Coronary artery (tissue), 2 donors: ENCODE measurements around the gene ADAMTSL2.
A peak's percentile ranks its signal among the peaks of the same experiment; 100 is the strongest.

Source experiments
- DNase-seq: peaks from one replicate; pipeline ENCODE4 v3.0.0-alpha.2; 2017; ENCODE audit warnings: low spot score
- H3K27ac ChIP-seq, 2 donors: fragments of 200-600 bp; sonication (generic); one replicate each; pipeline ENCODE4 v1.5.1; 2016 to 2019
- H3K4me3 ChIP-seq: fragments of 200-600 bp; sonication (generic); 2 replicates; pipeline ENCODE4 v1.5.1; 2016; ENCODE audit warnings: mild to moderate bottlenecking, moderate library complexity
- TF ChIP-seq, protein P1 (sequence below): fragments of 200-600 bp; sonication (generic); IDR thresholded peaks from one replicate; pipeline ENCODE4 v1.5.1; 2019; ENCODE audit warnings: antibody characterized with exemption

The ADAMTSL2 gene

DNA sequence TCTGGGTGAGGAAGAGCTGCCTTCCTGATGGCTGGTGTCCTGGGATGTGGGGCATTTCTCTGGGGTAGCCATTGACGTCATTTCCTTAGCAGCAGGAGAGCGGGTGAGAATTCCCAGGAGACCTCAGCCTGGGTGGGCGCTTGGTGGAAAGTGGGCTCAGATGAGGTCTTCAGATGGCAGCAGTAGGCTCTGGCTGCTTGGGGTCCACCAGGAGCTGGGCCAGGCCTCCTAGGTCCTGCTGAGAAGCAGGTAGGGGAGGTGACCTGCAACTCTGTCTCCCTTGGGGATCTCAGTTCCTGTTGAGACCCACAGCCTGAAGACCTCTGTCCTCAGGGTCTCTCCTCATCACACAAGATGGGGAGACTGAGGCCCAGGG, 43.2 kb downstream of the ADAMTSL2 start:
- Histone ChIP-seq H3K27ac (no peak overlapping the region), H3K4me3 (no peak overlapping the region)
- no peak for DNase-seq
- TF ChIP-seq, protein P1, sequence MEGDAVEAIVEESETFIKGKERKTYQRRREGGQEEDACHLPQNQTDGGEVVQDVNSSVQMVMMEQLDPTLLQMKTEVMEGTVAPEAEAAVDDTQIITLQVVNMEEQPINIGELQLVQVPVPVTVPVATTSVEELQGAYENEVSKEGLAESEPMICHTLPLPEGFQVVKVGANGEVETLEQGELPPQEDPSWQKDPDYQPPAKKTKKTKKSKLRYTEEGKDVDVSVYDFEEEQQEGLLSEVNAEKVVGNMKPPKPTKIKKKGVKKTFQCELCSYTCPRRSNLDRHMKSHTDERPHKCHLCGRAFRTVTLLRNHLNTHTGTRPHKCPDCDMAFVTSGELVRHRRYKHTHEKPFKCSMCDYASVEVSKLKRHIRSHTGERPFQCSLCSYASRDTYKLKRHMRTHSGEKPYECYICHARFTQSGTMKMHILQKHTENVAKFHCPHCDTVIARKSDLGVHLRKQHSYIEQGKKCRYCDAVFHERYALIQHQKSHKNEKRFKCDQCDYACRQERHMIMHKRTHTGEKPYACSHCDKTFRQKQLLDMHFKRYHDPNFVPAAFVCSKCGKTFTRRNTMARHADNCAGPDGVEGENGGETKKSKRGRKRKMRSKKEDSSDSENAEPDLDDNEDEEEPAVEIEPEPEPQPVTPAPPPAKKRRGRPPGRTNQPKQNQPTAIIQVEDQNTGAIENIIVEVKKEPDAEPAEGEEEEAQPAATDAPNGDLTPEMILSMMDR: no peak

DNA sequence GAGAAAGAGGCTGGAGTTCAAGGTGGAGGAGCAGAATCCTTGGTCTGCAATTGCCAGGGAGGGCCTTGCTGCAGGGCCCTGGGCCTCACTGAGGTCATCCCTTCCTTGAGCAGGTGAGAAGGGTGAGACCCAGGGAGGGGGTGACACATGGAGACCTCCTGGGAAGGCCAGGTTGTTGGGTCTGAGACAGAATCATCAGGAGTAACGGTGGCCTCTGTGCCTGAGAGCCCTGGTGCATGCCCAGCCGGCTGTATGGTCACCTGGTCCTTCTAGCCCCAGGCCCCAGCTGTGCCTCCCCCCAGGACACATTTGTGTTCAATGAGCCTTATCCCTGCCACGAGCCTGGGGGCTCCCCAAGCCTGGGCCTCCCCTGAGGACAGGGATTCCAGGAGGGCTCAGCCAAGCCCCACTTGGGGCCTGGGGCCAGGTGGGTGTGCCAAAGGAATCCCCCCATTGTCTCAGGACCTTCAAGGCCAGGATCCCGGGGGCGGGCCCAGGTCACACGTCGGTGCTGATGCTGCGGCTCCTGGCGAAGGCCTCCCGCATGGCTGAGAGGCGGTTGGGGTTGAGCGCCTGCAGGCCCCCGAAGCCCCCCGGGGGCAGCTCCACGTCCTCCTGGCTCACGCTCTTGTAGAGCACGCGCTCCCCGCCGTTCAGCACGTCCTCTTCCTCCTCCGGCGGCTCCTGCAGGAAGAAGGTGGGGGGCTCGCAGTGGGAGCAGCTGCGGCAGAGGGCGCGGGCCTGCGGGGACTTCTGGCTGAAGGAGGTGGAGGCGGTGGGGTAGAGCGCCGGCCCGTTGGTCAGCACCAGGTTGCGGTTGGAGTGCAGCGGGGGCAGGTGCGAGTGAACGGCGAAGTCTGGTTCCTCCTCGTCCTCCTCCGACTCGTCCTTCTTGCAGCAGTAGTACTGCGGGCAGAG, 44.3 kb downstream of the ADAMTSL2 start:
- Histone ChIP-seq H3K4me3 (no peak overlapping the region), H3K27ac (no peak overlapping the region)
- DNase-seq: no peak
- TF ChIP-seq, protein P1: no peak

DNA sequence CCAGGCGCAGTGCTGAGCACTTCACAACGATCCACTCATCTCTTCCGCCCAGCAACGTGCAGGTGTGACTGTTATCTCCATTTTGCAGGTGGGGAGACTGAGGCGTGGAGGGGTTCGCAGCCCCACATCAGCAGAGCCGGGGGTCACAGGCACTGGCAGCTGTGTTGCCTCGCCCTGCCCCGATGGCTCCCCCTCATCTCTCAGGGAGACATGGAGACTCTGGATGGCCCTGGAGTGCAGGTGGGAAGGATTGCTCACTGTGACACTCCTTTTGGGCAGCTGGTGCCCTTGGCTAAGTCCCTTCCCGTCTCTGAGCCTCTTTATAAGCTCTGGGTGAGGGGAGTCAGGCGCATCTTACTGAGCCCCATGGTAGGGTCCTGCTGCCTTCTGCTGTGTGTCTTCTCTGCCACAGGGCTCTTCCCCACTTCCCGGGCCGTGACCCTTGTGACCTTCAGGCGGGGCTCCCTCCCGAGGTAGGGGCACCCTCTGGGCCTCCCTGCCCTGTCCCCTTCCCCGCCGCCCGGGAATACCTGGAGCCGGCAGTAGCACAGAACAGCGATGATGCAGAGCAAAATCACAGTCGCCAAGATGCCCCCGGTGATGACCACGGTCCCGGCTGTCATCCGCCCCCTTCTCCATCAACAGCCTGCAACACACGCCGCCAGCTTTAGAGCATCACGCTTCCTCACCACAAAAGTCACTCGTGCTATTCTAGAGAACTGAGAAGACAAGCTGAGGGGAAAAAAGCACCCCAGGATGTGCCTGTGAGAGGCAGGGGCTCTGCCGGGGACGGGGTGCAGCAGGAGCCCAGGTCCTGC, 45.3 kb downstream of the ADAMTSL2 start:
- DNase-seq: no peak
- Histone ChIP-seq H3K4me3 (no peak overlapping the region), H3K27ac (no peak overlapping the region)
- TF ChIP-seq, protein P1: no peak

DNA sequence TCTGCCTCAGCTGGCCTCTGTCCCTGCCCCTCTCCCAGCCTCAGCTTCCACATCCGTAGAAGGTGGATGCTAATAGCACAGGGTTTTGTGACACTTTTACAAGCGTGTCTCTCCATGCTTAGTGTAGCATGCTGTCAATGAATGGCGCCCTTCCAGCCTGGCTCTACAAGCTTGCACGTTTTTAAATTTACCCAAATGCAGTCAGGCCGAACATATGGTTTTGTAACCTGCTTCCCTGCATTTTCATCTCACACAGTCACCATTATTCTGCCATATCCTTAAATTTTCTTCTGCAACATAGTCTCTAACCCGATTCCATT, 45.9 kb downstream of the ADAMTSL2 start:
- no peak overlapping the region for H3K27ac ChIP-seq
- TF ChIP-seq, protein P1: no peak
- no peak for DNase-seq
- H3K4me3 ChIP-seq: no peak overlapping the region

DNA sequence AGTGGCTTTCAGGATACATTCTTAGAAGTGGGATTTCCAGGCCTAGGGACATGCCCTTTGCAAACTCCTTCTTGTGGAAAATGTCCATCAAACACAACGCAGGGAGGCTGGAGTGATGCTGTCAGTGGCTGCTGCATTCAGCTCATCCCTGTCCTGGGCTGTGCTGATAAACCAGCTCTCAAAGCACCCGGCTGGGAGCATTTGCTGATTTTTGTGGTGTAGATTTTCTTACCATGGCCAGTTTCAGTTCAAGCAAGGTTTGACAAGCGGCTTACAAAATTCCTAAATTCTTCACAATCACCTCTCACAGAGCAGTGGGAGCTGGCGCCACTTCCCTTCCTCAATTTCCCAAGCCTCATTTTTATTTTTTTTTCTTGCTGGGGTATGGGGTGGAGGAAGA, 46.5 kb downstream of the ADAMTSL2 start:
- no peak for DNase-seq
- H3K4me3 ChIP-seq: no peak overlapping the region
- H3K27ac ChIP-seq: no peak overlapping the region
- TF ChIP-seq, protein P1: no peak

DNA sequence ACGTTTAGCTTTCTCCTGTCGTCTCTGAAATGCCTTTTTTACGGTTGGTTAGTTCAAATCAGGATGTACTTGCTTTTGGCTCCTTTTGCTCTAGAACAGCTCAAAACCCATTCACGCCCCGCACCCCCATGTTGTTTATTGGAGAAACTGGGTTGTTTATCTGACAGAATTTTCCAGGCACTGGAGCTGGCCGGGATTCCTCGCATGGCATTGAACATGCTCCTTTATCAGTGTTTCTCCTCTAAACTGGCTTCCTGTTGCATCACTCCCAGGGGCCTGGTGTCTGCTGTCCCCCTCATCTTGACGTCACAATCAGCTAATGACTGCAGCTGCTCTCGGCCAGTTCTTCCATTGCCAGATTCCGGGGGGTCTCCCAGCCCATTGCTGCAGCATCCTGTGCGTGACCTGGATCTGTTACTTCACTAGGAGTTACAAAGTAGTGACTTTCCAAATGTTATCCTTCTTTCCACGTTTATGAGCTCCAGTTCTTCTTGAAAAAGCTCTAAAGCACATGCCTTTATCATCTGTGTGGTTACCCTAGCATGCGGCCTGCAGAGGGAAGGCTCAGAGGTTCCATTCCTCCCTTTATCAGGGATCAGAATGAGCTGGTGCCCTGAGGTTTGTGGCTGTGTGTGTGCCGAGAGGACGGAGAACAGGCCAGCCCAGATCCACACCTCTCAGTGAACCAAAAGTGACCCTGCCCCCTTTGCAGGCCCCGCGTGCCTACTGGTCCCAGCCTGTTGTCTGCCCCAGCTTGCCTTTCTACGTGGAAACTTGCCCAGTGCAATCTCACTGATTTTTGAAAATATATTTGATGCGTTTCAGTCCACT, 47.2 kb downstream of the ADAMTSL2 start:
- no peak for DNase-seq
- TF ChIP-seq, protein P1: no peak
- peak overlapping the region in 1 of 2 donors; percentile 59 for H3K27ac ChIP-seq
- no peak overlapping the region for H3K4me3 ChIP-seq
